ENCODE data around the gene CCDC47.

Gene CCDC47

DNA sequence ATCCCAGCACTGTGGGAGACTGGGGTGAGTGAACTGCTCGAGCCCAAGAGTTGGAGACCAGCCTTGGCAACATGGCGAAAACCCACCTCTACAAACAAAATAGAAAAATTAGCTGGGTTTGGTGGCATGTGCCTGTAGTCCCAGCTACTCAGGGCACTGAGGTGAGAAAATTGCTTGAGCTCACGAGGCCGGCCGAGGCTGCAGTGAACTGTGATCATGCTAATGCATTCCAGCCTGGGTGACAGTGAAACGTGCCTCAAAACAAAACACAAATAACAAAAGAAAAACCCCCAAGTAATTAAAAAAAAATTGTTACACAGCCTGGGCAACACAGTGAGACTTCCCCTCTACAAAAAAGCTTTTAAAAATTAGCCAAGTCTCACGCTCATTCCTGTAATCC, 5.0 kb downstream of the CCDC47 start:
- no peak overlapping the region for H3K4me3 ChIP-seq (ENCODE audit: low read length)
- no peak for DNase-seq (ENCODE audit: low read depth)
- TF ChIP-seq, protein P1, sequence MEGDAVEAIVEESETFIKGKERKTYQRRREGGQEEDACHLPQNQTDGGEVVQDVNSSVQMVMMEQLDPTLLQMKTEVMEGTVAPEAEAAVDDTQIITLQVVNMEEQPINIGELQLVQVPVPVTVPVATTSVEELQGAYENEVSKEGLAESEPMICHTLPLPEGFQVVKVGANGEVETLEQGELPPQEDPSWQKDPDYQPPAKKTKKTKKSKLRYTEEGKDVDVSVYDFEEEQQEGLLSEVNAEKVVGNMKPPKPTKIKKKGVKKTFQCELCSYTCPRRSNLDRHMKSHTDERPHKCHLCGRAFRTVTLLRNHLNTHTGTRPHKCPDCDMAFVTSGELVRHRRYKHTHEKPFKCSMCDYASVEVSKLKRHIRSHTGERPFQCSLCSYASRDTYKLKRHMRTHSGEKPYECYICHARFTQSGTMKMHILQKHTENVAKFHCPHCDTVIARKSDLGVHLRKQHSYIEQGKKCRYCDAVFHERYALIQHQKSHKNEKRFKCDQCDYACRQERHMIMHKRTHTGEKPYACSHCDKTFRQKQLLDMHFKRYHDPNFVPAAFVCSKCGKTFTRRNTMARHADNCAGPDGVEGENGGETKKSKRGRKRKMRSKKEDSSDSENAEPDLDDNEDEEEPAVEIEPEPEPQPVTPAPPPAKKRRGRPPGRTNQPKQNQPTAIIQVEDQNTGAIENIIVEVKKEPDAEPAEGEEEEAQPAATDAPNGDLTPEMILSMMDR (IDR thresholded peaks at IDR 0.05; ENCODE audit: insufficient read depth, low read depth, low read length, missing control alignments): no peak

DNA sequence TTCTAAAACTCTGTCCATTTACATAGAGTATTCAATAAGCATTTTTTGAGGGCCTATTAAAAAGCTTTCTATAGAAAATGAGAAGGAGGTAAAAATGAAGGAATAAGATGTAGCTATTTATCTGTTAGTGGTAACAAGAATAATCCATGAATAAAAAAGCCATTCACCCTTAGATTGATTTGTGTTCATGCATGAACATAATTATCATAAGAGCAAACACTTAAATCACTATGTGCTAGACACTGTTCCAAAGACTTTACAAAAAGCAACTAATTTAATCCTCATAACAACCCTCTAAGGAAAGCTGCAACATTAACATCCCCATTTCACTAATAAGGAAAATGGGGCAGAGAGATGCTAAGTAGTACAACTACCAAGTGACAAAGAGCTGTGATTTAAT, 6.6 kb downstream of the CCDC47 start:
- TF ChIP-seq, protein P1 (IDR thresholded peaks at IDR 0.05; ENCODE audit: insufficient read depth, low read depth, low read length, missing control alignments): no peak
- no peak for DNase-seq (ENCODE audit: low read depth)
- no peak overlapping the region for H3K4me3 ChIP-seq (ENCODE audit: low read length)

DNA sequence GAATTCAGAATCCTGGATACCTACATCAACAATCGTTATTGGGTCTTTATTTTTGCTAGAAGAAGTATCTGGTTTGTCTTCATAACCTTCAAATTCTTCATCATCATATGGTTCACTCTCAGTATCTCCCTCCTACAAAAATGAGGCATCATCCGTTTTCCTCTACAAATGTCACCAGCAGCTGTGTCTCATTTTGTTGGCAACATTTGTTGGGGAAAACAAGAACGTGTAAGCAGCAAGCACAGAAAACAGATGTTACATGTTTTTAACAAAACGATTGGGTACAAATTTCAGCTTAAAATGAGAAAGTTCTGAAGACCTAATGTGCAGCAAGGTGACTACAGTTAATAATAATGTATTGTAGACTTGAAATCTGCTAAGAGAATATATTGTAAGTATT, 8.7 kb downstream of the CCDC47 start:
- no peak overlapping the region for H3K4me3 ChIP-seq (ENCODE audit: low read length)
- TF ChIP-seq, protein P1 (IDR thresholded peaks at IDR 0.05; ENCODE audit: insufficient read depth, low read depth, low read length, missing control alignments): no peak
- no peak for DNase-seq (ENCODE audit: low read depth)

DNA sequence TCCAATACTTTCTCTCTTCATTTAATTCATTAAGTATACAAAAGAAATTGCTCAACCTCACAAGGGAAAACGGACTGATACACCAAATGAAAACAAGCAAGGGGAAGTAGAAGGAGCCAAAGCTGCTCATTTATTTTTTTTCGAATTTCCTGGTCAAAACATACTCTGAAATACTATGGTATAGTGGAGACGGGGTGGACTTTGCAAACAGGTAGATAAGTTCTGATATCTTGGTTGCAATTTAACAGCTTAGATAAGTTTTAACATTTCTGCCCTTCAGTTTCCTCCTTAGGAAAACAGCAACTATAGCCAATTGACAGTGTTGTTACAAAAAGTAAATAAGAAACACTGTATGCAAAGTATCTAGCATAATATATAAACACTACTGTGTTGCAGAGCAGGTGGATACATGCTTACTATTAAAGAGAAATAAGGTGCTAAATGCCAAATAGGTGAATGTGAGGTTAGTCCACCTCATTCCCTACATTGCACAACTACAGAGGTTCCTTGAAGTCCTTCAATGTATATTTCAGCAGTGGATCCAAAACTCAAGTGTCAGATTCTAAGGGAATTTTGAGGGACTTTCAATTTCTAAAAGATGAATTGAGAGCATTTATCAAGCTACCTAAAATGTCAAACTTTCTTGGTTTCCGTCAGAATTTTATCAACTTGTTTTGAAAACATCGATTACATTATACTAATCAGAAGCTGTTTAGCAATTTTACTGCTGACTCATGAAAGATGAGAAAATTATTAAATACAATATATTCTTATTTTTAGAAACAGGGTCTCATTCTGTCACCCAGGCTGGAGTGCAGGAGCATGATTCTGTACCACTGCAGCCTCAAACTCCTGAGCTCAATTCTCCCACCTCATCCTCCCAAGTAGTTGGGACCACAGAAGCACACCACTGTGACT, 11.0 kb downstream of the CCDC47 start:
- TF ChIP-seq, protein P1 (IDR thresholded peaks at IDR 0.05; ENCODE audit: insufficient read depth, low read depth, low read length, missing control alignments): no peak
- H3K4me3 ChIP-seq (ENCODE audit: low read length): no peak overlapping the region
- DNase-seq (ENCODE audit: low read depth): peak; percentile 37

DNA sequence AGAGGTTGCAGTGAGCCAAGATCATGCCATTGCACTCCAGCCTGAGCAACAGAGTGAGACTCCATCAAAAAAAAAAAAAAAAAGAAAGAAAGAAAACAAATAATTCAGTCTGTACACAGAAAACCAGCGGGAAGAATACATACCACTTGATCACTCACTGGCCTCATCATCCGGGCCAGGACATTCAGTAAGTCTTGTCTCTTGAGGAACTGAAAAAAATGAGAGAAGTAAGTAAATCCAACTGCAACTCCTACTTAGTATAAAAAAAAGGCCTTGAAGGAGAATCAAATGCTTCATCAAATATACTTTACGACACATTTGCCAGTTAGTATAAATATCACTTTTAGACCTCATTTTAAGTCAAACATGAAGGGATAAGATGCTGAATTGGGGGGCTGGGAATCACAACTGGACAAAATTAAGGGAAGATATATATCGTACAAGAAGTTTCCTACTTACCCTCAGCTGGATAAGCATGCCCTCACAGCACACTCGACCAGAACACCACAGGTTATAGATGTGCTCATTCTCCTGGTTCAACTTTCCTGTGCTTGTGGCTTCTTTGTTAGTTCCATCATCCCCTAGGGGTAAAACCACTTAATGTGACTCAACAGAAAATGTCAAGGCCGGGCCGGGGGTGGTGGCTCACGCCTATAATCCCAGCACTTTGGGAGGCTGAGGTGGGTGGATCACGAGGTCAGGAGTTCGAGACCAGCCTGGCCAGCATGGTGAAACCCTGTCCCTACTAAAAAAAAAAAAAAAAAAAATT, 12.4 kb downstream of the CCDC47 start:
- TF ChIP-seq, protein P1 (IDR thresholded peaks at IDR 0.05; ENCODE audit: insufficient read depth, low read depth, low read length, missing control alignments): no peak
- no peak overlapping the region for H3K4me3 ChIP-seq (ENCODE audit: low read length)
- DNase-seq (ENCODE audit: low read depth): peak; percentile 25

DNA sequence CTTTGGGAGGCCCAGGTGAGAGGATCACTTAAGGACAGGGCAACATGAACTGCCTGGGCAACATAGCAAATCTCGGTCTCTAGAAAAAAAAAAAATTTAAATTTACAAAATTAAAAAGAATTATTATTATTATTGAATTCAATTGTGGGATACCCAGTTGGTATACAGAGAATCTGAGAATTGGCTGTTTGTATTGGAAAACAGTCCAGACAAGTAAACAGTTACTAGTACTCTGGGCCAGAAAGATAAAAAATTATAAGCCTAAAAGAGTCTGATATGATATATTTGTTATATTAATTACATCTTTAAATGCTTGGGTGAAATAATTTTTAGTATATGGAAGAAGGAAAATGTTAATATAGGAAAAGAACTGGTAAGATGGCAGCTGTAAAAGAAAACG, 15.0 kb downstream of the CCDC47 start:
- no peak overlapping the region for H3K4me3 ChIP-seq (ENCODE audit: low read length)
- DNase-seq (ENCODE audit: low read depth): no peak
- TF ChIP-seq, protein P1 (IDR thresholded peaks at IDR 0.05; ENCODE audit: insufficient read depth, low read depth, low read length, missing control alignments): no peak

Data from epithelial cell of esophagus (primary cell).